ENCODE measurements around the gene PNMA6F.

The PNMA6F gene

DNA sequence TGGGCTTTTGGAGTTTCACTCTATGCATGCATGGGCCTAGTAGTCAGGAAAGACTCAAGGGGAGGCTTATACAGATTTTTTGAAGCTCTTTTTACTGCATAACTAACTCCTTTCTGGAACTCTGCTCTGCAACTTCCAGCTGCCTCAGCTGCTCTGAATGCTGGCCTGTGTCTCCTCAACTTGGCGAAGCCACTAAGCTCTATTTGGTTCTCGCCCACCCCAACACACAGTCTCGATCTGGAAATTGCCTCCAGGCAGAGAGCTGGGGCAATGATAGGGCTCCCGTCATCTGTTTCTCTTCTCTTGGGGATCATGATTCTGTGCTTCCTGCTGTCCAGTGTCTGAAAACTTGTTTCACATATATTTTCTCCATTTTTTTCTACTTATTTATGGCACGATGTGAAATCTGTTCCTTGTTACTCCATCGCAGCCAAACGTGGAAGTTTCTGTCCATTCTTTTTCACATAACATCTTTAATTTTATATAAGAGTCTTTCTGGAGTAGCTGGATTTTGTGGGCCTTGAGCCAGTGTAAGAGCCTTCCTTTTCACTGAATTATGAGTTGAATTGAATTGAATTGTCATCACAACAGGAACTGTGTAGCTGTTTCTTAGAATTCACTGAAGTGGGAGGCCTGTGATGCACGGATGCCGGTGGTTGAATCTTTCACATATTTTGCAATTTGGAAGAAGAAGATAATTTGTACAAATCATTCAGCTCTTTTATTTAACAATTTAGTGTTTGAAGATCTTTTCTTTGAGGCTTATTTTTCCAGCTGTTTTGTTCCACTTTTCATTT is 21.4 kb upstream of the PNMA6F start:
- Histone ChIP-seq H3K4me2 (ENCODE audit: low read length) (no peak overlapping the region), H3F3A (ENCODE audit: insufficient read depth, low read length) (no peaks in the 10 kb centered on the region), H3K27me3 (ENCODE audit: insufficient read depth, low read length) (no peaks in the 10 kb centered on the region), H3K4me1 (ENCODE audit: insufficient read depth, low read length, severe bottlenecking) (no peaks in the 10 kb centered on the region), H3K79me2 (ENCODE audit: insufficient read depth, low read length) (no peaks in the 10 kb centered on the region), H2AFZ (ENCODE audit: low read length) (no peak overlapping the region), H3K4me3 (ENCODE audit: low read depth, low read length, poor library complexity, severe bottlenecking) (no peak overlapping the region), H3K9ac (ENCODE audit: low read length) (no peak overlapping the region), H3K27ac (ENCODE audit: low read depth, low read length, poor library complexity, severe bottlenecking) (no peak overlapping the region), H3K36me3 (ENCODE audit: insufficient read depth, low read length) (peaks cover 57% of the 10 kb centered on the region), H4K20me1 (ENCODE audit: insufficient read depth, low read length) (no peaks in the 10 kb centered on the region), H3K9me2 (ENCODE audit: low read depth, low read length) (no peaks in the 10 kb centered on the region), H3K9me3 (ENCODE audit: low read length) (no peaks in the 10 kb centered on the region)
- TF ChIP-seq, protein P1, sequence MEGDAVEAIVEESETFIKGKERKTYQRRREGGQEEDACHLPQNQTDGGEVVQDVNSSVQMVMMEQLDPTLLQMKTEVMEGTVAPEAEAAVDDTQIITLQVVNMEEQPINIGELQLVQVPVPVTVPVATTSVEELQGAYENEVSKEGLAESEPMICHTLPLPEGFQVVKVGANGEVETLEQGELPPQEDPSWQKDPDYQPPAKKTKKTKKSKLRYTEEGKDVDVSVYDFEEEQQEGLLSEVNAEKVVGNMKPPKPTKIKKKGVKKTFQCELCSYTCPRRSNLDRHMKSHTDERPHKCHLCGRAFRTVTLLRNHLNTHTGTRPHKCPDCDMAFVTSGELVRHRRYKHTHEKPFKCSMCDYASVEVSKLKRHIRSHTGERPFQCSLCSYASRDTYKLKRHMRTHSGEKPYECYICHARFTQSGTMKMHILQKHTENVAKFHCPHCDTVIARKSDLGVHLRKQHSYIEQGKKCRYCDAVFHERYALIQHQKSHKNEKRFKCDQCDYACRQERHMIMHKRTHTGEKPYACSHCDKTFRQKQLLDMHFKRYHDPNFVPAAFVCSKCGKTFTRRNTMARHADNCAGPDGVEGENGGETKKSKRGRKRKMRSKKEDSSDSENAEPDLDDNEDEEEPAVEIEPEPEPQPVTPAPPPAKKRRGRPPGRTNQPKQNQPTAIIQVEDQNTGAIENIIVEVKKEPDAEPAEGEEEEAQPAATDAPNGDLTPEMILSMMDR (IDR thresholded peaks at IDR 0.05; ENCODE audit: low read length), result no peak
- TF ChIP-seq EZH2 (IDR thresholded peaks at IDR 0.05; ENCODE audit: borderline replicate concordance, low read length), result no peak

DNA sequence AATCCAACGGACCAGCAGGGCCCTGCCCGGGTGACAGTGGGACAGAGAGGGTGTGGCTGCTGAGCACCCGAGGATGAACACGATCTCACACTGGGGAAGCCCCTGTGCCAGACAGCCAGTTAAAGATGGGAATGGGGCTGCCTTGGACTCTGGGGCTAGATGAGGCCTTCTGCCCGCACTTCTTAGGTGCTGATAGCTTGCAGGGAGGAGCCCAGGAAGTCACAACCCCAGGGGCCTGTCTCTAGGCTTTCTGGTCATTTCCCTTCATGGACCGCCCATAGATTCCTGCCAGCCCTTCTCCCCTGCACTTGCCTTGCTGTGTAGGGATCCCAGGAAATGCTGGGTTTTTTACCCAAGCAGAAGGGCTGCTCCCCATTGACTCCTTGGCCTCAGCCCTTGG is 18.5 kb upstream of the PNMA6F start:
- Histone ChIP-seq H3K9ac (ENCODE audit: low read length) (no peak overlapping the region), H2AFZ (ENCODE audit: low read length) (no peak overlapping the region), H3K36me3 (ENCODE audit: insufficient read depth, low read length) (peaks cover 52% of the 10 kb centered on the region), H3K9me2 (ENCODE audit: low read depth, low read length) (no peaks in the 10 kb centered on the region), H3K4me3 (ENCODE audit: low read depth, low read length, poor library complexity, severe bottlenecking) (no peak overlapping the region), H3K27me3 (ENCODE audit: insufficient read depth, low read length) (no peaks in the 10 kb centered on the region), H3K4me1 (ENCODE audit: insufficient read depth, low read length, severe bottlenecking) (peaks cover 21% of the 10 kb centered on the region), H3K9me3 (ENCODE audit: low read length) (no peaks in the 10 kb centered on the region), H3F3A (ENCODE audit: insufficient read depth, low read length) (no peaks in the 10 kb centered on the region), H3K4me2 (ENCODE audit: low read length) (no peak overlapping the region), H3K27ac (ENCODE audit: low read depth, low read length, poor library complexity, severe bottlenecking) (no peak overlapping the region), H3K79me2 (ENCODE audit: insufficient read depth, low read length) (no peaks in the 10 kb centered on the region), H4K20me1 (ENCODE audit: insufficient read depth, low read length) (no peaks in the 10 kb centered on the region)
- TF ChIP-seq EZH2 (IDR thresholded peaks at IDR 0.05; ENCODE audit: borderline replicate concordance, low read length), result no peak
- TF ChIP-seq, protein P1 (IDR thresholded peaks at IDR 0.05; ENCODE audit: low read length), result no peak

DNA sequence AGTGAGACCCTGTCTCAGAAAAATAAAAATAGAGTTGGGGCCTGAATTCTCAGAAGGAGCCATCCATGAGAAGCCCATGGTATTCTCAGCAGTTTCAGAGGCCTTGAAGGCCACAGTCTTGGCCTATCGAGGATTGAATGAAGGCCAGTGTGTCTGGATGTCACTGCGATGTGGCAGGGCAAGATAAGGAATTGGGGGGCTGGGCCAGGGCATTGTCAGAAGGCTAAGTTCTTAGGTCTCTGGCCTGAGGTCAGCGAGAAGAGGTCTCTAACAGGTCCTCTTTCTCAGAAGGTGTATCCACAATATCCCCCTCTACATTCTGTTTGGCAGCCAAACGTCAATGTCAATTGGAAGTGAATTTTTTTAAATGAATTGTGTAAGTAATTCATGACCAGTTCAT is 18.1 kb upstream of the PNMA6F start:
- H2AFZ ChIP-seq (ENCODE audit: low read length), result no peak overlapping the region
- peaks cover 24% of the 10 kb centered on the region for H3K4me1 ChIP-seq (ENCODE audit: insufficient read depth, low read length, severe bottlenecking)
- H3K9ac ChIP-seq (ENCODE audit: low read length), result no peak overlapping the region
- H3K27me3 ChIP-seq (ENCODE audit: insufficient read depth, low read length), result no peaks in the 10 kb centered on the region
- no peak overlapping the region for H3K4me2 ChIP-seq (ENCODE audit: low read length)
- no peak overlapping the region for H3K27ac ChIP-seq (ENCODE audit: low read depth, low read length, poor library complexity, severe bottlenecking)
- no peaks in the 10 kb centered on the region for H3K79me2 ChIP-seq (ENCODE audit: insufficient read depth, low read length)
- peaks cover 51% of the 10 kb centered on the region for H3K36me3 ChIP-seq (ENCODE audit: insufficient read depth, low read length)
- no peak overlapping the region for H3K4me3 ChIP-seq (ENCODE audit: low read depth, low read length, poor library complexity, severe bottlenecking)
- TF ChIP-seq, protein P1 (IDR thresholded peaks at IDR 0.05; ENCODE audit: low read length), result no peak
- TF ChIP-seq EZH2 (IDR thresholded peaks at IDR 0.05; ENCODE audit: borderline replicate concordance, low read length), result no peak
- no peaks in the 10 kb centered on the region for H3K9me3 ChIP-seq (ENCODE audit: low read length)
- no peaks in the 10 kb centered on the region for H3F3A ChIP-seq (ENCODE audit: insufficient read depth, low read length)
- no peaks in the 10 kb centered on the region for H4K20me1 ChIP-seq (ENCODE audit: insufficient read depth, low read length)
- no peaks in the 10 kb centered on the region for H3K9me2 ChIP-seq (ENCODE audit: low read depth, low read length)

All from OCI-LY1 (cell line).